ENCODE measurements around the gene GAB3.

Gene GAB3

DNA sequence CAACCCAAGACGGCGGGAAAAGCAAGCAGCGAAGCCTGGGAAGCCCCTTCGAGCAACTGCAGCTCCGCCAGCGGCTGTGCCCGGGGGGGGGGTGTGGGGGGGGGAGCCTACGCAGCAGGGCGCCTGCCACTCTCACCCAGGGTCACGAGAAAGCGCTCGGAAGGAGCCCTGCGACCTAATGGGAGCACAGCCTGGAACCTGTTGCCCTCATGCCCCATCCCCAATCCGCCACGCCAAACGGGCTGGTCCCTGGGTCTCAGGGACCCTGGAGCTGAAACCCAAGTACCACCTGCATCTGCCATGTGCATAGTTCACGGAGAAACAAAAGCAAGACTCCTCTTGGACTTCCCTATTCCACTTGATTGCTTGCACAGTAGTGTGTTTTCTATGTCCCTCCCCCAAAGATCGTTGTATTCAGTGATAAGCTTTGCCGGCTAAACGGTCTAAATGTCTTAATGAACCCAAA lies 359 bp upstream of the GAB3 start:
- DNase-seq: no peak

DNA sequence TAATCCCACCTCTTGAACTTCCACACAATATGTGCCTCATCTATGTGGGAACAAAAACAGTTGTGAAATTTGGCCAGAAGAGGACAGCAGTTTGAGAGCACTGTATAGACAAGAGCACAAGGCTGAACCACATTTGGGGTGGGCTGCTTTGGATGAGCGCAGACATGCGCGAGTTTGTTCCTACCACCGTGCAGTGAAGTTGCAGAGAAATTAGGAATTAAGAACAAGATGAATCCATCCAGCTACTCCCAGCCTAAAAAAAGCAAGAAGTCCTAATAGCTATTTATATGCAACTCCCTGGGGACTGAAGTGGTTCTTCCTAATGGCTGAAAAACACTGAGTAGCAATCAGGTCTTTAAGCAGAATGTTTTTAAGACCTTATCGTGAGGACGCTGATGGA lies 1.0 kb downstream of the GAB3 start:
- DNase-seq: no peak

DNA sequence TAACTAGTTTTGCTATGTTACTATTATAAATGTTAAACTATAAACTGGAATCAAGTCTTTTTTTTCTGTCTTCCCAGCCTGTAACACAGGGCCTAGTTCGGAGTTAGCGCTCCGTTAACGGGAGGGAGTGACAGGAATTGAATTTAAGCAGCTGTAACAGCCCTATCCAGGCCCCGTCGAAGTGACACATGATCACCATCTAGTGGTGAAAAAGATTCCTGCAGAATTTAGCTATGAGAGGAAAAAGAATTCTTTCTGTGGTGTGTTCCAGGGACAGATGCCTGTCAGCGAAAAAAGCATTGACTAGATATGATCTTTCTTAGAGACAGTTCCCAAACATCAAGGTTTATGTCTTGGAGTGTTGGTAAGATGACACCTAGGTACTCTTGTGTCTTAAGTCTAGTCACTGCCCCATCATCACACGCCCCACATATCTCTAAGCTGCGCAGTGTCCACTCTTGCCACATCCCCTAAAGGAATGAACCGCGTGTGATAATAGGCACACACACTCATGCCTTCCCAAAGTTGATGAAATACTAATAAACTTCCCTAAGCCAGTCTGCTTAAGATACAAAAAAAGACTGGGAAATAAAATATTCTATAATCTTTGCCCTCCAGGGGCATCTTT lies 2.1 kb downstream of the GAB3 start:
- no peak for DNase-seq

DNA sequence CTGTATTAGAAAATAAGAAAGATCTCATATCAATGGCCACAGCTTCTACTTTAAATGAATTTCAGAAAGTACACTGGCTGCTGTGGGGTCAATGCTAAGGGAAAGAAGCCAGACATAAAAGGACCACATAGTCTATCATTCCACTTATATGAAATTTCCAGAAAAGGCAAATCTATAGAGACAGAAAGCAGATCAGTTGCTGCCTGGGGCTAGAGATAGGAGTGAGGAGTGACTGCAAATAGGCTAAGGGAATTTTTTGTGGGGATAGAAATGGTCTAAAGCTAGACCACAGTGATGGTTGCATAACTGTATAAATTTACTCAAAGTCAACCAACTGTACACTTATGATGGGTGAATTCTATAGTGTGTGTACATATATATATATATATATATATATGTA lies 8.3 kb downstream of the GAB3 start:
- DNase-seq: no peak

DNA sequence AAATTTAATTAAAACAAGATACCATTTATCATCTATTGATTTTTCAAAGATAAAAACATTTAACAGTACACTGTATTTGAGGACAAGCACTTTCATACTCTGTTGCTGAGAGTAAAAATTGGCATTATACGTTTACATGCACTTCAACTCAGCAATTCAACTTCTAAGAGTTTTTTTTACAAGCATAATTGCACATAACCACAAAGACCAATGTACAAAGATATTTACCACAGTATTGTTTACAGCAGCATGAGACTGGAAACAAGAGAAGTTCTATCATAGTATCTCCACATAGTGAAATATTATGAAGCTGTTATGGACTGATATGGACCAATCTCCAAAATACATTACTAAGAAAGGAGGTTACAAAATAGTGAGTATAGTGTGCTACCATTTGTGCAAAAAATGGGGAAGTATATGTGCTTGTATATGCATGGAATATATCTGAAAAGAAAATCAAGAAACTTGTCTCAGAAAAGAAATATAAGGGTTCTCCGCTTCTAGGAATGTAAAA lies 10.9 kb downstream of the GAB3 start:
- no peak for DNase-seq

DNA sequence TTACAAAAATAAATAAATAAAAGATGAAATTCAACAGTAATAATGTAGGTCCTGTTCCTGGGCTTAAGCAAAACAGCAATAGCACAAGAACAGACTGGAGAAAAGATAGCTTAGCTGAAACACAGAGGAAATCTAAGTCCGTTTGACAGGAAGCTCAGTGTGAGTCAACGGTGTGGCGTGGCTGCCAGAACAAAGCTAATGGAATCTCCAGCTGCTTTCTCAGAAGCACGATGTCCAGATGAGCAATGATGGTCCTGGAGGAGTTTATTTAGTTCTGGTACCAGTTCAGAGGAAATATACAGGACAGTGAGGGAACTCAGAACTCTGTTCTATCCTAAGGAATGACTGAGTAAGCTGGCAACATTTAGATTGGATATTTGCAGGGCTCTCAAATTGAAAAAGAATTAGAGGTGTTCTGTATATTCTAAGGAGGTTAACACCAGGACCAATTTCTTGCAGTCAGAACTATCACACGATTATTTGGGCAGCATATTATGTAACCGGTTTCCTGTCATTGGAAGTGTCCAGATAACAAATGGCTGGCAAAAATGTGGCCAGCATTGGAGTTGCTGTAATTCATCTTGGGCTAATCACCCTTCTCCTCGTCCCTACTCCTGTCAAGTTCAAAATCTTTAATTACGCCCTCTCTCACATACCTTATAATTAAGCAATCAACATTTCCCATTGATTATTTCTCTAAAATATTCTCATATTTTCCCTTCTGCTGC lies 12.7 kb downstream of the GAB3 start:
- DNase-seq: no peak

DNA sequence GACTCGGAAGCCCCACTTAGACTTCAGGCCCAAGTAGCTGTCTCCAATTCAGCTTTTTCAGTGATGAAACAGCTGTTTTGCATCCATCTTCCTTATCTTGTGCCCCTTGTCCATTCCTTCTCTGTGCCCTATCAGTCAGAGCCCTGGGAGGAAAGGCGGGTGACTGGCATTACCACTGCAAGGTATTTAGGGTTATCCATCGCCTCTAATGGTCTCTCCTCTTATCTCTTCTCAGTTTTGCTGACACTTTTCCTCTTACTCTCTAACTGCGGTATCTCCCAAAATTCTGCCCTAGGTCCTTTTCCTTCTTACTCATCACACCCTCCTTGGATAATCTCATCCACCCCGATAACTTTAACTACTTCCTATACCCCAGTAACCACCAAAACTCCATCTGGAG lies 13.7 kb downstream of the GAB3 start:
- DNase-seq: no peak

DNA sequence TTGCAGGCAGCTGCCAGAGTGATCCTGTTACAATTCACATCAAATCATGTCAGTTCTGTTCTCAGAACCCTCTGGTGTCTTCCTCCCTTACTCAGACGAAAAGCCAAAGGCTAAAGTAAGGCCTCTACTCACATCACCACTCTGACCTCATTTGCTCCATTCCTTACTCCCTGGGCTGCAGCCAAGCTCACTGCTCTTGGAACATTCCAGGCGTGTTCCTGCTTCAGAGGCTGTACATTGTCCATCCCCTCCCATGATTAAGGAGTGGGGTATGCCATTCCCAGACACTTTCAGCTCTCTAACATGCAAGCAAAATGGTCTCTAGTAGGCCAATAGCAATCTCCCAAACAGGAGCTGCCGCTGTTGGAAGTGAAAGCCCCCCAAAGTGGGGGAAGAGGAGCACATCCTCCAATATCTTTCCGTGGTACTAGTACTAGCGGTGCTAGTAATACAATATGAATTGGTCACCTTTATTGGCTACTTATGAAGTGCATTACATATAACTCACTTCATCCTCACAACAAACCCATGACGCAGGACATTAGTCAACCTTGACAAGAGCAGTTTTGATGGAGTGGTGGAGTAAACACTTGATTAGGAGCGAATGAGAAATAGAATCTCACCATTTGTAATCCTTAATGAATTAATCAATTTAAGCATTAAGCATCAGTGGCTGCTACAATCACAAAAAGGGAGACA lies 15.0 kb downstream of the GAB3 start:
- DNase-seq: no peak

DNA sequence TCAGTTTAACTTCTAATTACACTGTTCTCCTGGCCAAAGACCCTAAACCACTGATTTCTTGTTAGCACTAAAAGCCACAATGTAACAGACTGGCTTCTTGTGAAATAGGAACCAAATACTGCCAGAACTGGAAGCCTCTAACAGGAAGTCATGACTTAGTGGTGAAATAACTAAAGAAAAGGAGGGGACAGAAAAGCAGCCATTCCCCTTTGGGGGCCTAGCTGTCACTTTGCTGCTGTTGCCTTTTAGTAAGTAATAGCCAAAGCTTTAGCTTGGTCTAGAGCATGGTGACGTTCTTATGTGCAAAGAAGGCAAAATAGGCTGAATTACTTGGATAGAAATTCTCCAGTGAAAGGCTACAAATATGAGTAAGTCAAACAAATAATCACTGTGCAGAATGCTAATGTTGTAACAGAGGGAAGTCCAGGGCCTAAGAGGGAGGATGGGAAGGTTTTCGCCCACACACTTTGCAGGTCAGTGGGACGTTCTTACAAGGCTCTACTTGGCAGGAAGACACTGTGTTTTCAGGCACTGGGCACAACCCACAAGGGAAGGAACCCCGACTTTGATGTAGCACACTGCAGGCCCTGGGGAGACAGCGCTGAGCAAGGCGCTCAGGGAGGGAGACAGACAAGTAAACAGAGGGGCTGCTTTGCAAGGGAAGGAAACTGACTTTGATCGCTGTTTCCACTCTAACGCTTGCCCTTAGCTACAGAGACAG lies 16.7 kb downstream of the GAB3 start:
- no peak for DNase-seq

DNA sequence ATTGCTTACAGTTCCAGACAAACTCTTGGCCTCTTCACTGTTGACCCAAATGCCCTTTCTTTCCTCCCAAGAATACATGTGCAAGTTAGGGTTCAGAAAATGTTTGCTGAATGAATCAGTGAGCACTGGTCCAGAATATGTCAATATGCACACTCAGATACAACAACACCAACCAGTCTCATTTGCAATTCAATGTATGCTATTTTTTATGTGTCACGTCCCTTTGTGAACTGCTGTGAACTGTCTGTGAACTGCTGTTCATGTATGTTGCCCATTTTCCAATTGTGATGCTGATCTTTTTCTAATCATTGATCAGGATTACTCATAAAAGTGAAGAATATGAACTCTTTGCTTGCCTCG lies 17.8 kb downstream of the GAB3 start:
- no peak for DNase-seq

DNA sequence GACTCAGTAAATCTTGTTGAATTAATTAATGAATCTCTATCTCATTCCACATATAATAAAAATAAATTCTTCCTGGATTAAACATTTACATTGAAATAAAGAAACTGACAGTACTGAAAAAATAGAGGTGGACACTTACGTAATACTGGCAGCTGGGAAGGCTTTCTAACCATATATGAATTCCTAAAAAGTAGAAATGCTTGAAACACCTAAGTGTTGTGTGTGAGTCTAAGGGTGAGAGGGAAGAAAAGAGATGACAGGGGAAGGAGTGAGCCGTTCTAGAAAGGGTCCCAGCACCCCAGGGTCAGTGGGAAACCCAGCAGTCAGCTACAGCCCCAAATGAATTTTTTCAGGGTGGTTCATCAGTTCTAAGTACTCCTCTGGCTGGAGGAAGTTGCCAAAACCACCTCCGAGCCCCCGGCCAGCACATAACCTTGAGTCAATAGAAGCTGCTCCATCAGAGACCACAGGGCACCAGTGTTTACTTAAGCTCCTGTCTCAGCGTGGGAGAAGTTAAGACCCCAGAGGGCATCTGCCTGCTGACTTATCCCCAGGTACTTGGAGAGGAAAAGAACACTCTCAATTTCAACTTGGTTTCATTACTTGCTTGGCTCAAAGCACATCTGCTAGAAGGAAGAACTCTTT lies 18.3 kb downstream of the GAB3 start:
- no peak for DNase-seq

DNA sequence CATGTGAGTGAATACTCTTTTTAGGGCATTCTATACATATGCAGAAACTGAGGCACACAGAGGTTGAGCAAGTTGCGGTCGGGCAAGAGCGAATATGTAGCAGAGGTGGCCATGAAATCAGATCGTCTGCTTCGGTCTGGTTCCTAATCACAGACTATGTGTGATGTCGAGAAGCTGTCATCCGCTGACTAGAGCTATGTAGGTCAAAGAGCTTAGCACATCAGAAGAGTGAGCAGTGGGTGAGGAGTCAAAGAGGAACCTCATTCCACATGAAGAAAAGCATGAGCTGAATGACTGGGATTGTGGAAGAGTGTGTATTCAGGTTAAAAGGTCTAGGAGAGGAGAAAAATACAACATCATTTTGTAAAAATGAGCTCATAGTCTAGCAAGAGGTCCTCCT lies 19.0 kb downstream of the GAB3 start:
- DNase-seq: no peak

DNA sequence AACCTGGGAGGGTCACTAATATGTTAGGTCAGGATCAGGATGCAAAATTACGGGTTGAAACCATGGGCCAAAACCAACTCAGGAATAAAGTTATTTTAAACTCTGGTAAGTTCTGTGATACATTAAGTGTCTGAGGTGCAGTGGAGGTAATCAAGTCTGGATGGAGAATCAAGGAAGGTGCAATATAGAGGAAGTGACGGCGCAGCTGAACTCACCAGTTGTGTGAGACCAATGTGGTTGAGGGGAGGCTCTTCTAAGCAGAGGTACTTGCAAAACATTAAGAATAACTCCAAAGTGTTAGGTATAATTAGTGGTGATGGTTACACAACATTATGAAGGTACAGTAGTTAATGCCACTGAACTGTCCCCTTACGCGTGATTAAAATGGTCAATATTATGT lies 19.7 kb downstream of the GAB3 start:
- no peak for DNase-seq

DNA sequence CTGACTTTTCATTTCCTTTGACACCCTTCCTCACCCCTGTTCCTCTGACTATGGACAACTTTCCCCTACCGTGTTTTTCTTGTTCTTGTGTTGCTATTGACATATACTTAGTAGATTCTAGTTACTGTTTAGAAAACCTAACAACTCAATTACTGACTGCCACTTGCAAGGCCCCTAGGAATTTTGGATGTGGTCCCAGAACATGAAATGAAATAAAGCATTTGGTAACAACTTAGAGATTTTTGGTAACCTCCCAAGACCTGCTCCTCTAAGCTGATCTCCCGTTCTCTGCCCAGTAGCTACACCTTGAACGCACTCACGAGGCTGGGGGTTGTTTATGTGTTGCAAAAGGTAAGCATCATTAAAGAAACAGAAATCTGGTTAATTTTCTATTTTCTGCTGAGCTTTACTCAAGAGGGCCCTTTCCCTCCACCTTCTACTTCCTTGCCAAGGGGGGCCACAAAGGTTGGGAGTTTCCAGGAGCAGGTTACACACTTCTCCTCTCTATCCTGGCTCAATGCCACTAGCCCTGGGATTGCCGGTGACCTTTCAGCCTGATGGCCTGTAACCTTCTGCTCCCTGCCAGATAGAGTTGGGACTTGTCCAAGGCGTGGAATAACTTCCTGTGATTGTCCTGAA lies 20.5 kb downstream of the GAB3 start:
- DNase-seq: no peak

DNA sequence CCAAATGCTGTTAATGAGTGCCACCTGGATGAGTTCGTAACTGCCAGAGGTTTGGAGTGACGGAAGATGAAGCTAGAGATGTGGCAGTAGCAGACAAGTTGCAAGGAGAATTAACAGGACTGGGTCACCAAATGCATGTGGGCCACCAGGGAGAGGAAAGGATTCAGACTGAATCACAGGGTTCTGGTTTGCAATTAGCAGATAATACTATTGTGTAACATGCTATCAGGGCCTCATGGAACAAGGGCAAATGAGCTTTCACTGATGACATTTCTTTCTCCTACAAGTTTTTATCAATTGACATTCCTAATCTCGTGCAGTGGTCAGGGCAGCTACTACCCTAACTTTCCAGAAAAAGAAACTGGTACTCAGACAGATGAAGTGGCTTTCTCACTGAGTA lies 21.4 kb downstream of the GAB3 start:
- DNase-seq: no peak

DNA sequence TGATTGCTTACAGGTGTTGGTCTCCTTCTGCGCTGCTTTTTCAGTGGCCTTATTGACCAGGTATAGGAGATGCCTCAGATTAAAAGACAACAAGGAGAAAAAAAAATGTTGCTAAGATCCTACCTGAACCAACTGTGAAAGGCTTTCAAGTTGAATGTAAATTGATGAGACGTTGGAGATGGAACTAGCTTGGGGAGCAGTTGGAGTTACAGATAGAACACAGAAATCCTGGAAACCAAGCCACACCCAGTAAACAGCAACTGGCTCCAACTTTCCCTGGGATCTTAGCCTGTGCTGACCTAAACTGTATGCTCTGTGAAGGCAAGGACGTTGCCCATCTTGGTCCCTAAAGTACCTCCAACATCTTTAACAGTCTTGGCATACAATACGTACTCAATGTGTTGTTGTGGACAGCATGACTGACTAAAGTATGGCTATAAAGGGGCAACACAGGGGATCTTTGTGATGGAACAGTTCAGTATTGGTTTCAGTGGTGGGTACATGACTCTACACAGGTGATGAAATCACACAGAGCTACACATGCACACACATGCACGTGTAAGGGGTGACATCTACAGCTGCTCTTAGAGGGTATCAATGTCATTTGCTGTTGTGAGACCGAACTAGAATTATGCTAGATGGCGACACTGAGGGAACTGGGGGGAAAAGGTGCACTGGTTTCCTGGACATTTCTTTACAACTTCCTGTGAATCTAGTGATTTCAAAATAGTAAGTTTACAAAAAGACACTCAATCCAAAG lies 22.3 kb downstream of the GAB3 start:
- no peak for DNase-seq

DNA sequence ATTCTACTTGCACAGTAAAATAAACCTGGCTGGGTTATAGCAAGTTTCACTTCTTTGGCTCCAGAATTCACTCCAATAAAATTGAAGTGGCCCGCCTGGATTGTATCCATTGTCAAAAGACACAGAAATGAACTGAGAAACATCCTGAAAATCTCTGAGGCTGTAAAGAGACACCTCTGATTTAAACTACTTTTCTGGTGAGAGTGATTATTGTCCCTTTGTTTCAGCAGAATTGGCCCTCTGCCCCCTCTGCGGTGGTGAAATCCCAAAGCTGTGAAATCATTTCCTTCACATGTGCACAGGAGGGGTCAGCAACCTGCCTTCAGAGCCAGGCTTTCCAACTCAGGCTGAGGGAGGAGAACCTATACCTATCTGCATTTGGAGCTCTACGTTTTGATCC lies 23.0 kb downstream of the GAB3 start:
- DNase-seq: no peak

DNA sequence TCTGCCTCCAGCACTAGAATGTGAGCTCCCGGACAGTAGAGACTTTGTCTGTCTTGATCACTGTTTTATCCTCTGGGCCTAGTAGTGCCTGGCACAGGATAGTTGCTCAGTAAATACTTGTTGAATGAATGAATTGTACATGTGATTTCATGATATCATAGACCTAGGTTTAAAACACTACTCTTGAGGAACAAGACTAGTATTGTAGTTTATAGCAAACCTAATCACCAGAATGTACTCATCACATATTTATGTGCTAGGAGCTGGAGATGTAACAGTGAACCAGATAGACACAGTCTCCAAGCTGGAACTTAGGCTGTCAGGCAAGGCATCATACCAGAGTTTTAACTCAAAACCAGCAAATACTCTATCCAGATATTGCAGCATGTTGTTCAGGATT lies 23.5 kb downstream of the GAB3 start:
- DNase-seq: no peak

DNA sequence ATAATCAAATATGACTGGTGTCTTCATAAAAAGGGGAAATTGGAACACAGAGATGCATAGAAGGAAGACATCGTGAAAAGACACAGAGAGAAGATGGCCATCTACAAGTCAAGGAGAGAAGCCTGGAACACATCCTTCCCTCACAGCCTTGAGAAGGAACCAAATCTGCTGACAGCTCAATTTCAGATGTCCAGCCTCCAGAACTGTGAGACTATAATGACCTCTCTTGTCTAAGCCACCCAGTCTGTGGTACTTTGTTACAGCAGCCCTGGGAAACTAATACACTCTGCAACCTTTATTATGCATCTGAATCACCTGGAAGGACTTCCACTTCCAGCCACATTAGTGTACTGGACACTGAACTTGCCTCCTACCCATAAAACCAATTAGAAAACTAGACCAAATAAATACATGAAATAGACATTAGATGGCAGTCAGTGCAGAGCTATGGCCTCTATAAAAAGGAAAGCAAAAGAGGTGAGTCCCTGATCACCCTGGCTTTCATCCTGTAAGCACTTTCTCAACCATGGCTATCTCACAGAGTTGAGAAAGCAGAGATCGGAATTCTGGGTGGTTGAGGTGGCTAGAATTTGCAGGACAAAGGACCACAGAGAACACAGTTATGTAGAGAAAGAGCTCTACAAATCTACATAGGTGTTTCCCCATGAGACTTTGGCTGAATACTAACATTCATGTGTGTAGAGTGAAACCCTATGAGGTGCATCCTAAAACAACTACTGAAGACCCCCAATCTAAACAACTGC lies 25.7 kb downstream of the GAB3 start:
- DNase-seq: no peak

DNA sequence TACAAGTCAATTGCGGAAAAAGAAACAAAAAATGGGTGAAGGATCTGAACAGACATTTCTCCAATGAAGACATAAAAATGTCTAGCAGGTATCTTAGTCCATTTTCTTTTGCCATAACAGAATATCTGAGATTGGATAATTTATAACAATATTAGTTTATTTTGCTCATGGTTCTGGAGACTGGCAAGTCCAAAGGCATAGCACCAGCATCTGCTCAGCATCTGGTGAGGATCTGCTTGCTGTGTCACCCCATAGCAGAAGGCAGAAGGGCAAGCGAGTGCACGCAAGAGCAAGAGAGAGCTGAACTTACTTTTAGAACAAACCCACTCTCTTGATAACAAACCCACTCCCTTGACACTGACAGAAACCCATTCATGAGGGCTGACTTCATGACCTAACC lies 29.7 kb downstream of the GAB3 start:
- DNase-seq: no peak

Data from right kidney (tissue), 1 donor.